GM13977 (cell line): Measurements from ENCODE around the gene CTNNA2.

ENCODE experiments used
- DNase-seq: peaks from one replicate; pipeline ENCODE4 v3.0.0; 2012; ENCODE audit warnings: low spot score
- in situ Hi-C: fragments of 300-500 bp; cut with MboI; formaldehyde crosslinking; loops from one replicate; pipeline ENCODE4 v1.12.0; 2022; ENCODE audit warnings: low sequenced_read_pairs, low pct_unique_long_range_greater_than_20kb, mixed read lengths, inconsistent platforms; ENCODE audit not compliant: unreplicated experiment
- TF ChIP-seq, protein P1 (sequence below): IDR thresholded peaks from 2 replicates; pipeline ENCODE4 v1.5.1; 2012; ENCODE audit warnings: mild to moderate bottlenecking, control low read depth; ENCODE audit not compliant: insufficient read depth; ENCODE audit errors: extremely low read depth, missing control alignments

Gene CTNNA2

DNA sequence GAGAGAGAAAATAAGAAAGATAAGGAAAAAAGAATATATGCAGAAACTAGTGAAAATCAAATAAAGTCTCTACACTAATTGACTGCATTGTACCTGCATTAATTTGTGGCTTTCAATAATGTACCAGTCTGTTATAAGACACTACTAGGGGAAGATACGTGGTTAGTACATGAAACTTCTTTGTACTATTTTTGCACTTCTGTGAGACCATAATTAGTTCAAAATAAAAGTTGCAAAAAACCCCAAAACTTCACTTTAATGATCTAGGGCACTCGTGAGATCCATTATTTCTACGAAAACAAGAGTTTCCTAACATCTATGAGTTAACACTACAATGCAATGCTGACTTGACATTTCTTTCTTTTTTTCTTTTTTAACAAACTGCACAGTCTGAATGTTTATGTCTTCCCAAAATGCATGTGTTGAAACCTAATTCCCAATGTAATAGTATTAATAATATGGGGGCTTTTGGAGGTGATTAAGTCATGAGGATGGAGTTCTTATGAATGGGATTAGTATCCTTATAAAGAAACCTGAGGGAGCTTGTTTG, 954.5 kb downstream of the CTNNA2 start:
- in situ Hi-C loops, result no loop called here
- TF ChIP-seq, protein P1, sequence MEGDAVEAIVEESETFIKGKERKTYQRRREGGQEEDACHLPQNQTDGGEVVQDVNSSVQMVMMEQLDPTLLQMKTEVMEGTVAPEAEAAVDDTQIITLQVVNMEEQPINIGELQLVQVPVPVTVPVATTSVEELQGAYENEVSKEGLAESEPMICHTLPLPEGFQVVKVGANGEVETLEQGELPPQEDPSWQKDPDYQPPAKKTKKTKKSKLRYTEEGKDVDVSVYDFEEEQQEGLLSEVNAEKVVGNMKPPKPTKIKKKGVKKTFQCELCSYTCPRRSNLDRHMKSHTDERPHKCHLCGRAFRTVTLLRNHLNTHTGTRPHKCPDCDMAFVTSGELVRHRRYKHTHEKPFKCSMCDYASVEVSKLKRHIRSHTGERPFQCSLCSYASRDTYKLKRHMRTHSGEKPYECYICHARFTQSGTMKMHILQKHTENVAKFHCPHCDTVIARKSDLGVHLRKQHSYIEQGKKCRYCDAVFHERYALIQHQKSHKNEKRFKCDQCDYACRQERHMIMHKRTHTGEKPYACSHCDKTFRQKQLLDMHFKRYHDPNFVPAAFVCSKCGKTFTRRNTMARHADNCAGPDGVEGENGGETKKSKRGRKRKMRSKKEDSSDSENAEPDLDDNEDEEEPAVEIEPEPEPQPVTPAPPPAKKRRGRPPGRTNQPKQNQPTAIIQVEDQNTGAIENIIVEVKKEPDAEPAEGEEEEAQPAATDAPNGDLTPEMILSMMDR, result no peak
- no peak for DNase-seq

DNA sequence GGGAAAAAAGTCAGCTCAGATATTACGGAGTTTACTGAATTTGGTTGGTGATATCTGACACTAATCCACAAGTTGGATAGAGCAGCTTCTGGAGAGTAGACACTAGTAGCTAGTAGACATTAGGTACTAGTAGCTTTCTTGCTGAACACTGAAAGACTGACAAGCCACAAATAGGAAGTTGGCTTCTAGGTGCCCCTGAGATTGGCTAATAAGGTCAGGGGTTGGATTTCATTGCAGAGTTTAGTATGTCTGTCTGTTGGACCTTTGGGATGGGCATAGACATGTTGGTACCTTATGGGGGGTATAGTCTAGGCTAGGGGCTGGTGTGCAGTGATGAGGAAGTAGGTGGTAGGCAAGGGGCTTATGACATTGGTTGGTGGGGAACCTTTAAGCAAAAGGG, 956.6 kb downstream of the CTNNA2 start:
- in situ Hi-C loops, result no loop called here
- TF ChIP-seq, protein P1, result no peak
- no peak for DNase-seq

DNA sequence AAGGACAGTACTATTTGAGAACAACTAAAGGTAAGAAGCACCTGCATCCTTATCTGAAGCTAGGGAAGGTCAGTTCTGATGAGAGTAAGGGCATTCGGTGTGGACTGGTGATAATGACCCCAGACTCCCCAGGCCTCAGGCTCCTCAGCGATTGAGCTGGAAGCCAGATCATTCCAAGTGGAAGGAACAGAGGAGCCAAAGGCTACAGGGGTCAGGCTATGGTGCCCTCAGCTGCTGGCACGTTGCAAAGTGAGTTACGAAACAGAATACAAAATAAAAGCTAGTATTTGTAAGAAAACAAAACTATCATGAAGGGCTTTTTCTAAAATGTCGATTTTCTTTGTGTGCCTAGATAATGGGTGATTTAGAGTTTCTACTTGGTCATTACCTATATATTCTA, 960.2 kb downstream of the CTNNA2 start:
- TF ChIP-seq, protein P1, result no peak
- DNase-seq, result no peak
- in situ Hi-C loops, result no loop called here

DNA sequence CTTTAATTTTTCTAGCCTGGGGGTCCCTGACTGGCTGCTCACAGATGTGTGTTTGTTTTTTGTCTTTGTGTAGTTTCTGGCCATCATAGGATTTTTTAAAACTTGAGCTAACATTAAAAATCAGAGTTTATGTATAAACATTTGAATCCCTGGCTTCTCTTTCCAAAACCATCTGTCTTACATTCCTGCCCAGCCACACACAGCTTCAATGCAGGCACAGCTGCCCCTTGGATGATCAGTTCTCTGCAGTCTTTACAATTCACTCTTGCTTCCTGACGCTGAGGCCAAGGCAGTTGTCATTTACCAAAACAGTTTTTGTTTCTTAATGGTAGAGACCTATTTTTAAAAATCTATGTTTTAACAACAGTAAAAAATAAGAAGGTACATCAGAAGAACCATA, 960.9 kb downstream of the CTNNA2 start:
- TF ChIP-seq, protein P1, result no peak
- in situ Hi-C loops, result no loop called here
- DNase-seq, result no peak

DNA sequence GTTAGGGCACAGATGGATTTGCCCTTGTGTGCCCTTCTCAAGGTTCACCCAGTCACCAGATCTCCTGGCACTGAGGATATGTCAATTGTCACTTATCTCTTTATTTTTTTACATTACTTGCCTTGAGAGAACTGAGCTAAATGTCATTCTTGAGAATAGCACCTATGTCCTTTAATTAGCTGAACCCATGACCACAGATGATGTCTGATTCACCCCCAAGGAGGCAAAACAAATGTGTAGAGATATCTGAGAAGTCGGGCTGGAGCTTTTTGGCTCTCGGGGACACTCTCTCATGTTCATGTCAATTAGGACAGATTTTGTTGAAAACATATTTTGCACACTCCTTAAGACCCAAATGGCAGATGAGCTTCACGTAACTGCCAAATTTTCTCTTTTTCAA, 963.1 kb downstream of the CTNNA2 start:
- in situ Hi-C loops, result no loop called here
- no peak for DNase-seq
- TF ChIP-seq, protein P1, result no peak

DNA sequence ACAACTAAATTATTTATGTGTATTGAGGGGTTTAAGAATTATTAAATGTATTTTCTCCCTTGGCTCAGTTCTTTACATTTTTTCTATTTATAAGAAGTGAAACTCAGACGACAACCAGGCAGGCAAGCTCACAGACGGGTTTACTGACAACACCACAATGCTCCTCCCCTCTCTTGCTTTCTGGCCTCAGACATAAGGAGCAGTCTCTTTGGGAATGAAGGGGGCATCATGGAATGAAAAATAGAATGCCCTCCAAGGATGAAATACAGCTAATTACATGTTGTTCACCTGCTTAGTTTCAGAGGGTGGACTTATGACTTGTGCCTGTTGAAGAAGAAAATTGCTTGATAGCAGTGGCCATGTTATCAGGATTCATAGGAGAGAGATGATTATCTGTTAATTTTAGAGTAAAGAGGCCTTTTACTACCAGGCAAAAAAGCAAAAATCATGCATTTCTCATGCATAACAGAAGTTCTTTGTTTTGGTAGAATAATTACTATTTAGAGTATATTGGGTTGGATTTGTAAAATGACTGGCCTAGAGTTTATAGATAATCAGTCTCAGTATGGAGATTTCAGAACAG, 963.8 kb downstream of the CTNNA2 start:
- TF ChIP-seq, protein P1, result no peak
- DNase-seq, result no peak
- in situ Hi-C loops, result no loop called here
